ENCODE data around the gene DROSHA.
"Not testable (repeated sequence)": the region's sequence is repeated elsewhere in the genome, so short reads cannot be mapped to it uniquely, and the experiment has no call there.

DROSHA gene

DNA sequence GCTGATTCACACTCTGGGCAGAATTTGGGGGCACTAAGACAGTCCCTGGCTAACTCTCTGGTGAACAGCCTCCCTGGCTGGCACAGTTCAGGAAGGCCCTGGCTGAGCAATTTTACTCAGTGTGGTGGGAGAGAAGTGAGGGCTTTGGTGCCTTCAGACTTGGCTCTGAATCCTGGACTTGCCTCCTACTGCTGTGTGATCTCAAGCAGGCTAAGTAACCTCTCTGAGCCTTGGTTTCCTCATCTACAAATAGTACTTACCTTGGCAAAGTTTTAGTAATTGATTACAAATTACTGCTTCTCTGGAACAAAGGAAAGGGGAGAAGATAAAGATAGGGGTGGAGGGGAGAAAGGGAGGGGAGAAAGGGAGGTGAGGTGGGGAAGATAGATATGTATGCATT, 153.8 kb downstream of the DROSHA start:
- DNase-seq, result no peak

GRCh38 chr5:31377274-31377946, 154.5 kb downstream of the DROSHA start:
- DNase-seq, result no peak

GRCh38 chr5:31375999-31376720, 155.7 kb downstream of the DROSHA start:
- no peak for DNase-seq

- DNase-seq, result no peak
These were observed 159.8 kb downstream of the DROSHA start for GRCh38 chr5:31372124-31372523.

DNA sequence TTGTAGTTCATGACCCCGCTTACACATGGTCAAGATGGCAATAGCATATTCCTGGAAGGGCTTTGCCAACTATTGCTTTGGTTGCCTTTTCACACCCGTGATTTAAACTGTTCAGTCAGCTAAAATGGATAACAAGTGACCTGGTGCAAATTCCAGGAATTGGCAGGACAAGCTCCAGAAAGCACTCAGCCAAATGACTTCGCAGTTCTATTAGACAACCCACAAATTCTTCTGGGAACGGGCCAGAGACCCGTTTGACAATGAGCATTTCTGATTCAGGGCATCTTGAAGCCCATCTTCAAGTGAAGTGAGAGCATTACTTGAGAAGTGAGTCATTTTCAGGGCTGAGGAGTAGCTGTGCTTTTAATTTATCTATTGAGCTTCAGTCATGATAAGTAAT, 165.0 kb downstream of the DROSHA start:
- no peak for DNase-seq

GRCh38 chr5:31365776-31366175, 166.1 kb downstream of the DROSHA start:
- DNase-seq, result no peak

GRCh38 chr5:31364881-31365636, 166.8 kb downstream of the DROSHA start:
- DNase-seq, result no peak

- DNase-seq, result no peak
These were observed 168.8 kb downstream of the DROSHA start for GRCh38 chr5:31362931-31363568.

- DNase-seq, result no peak
These were observed 169.4 kb downstream of the DROSHA start for GRCh38 chr5:31362529-31362900.

DNA sequence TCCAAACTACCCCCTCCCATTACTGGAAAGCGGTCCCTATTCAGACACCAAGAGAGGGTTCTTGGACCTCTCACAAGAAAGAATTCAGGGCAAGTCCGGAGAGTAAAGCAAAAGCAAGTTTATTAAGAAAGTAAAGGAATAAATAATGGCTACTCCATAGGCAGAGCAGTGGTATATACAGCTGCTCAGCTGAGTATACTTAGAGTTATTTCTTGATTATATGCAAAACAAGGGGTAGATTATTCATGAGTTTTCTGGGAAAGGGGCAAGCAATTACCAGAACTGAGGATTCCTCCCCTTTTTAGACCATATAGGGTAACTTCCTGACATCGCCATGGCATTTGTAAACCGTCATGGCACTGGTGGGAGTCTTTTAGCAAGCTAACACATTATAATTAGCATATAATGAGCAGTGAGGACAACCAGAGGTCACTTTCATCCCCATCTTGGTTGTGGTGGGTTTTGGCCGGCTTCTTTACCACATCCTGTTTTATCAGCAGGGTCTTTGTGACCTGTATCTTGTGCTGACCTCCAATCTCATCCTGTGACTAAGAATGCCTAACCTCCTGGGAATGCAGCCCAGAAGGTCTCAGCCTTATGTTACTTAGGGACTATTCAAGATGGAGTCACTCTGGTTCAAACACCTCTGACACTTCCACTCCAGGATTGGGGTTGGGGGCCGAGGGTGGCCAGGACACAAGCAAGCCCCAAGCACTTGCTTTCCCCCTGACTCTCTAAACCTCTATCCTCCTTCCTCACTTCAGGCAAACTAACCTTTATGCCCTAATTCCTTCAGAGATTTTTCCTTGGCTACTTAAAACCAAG, 170.0 kb downstream of the DROSHA start:
- DNase-seq, result not testable (repeated sequence)

DNA sequence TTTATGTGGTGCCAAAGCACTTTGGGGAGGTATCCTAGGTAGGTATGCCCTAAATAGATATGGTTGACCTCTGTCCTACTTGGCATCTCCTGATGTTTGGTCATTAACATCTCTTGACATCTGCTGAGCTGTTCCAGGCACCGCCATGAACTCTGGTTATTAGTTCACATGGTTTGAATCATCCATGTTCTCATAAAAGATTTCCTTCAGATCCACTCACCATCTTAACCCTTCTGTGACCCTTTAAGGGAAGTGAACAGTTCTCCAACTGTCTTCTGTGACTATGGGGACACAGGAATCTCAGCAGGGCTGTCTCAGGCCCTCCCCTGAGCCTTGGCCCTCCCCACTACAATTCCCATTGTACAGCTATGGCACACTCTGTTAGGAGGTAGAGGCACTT, 170.7 kb downstream of the DROSHA start:
- no peak for DNase-seq

DNA sequence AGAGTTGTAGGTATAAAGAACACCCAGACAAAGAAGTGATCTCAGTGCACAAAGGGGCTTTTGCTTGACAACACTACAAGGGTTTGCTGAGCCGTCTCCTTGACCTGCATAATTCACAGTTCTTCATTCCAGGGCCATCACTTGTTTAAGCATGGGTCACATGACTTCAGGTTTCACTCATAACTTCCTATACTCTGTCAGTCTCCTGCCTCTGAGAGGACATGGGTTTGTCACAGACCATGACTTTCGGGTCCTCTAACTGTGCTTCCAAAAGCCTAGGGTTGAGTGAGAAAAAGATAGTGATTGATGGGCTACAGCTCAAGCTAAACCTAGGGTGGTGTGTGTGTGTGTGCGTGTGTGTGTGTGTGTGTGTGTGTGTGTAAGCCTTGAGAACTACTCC, 172.1 kb downstream of the DROSHA start:
- no peak for DNase-seq

DNA sequence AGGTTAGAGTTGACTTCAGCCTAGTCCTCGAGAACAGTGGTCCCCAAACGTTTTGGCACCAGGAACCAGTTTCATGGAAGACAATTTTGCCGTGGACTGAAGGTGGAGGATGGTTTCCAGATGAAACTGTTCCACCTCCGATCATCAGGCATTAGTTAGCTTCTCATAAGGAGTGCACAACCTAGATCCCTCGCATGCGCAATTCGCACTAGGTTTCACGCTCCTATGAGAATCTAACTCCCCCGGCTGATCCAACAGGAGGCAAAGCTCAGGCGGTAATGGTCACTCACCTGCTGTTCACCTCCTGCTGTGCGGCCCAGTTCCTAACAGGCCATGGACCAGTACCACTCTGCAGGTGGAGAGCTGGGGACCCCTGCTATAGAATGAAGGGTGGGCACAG, 174.9 kb downstream of the DROSHA start:
- no peak for DNase-seq

DNA sequence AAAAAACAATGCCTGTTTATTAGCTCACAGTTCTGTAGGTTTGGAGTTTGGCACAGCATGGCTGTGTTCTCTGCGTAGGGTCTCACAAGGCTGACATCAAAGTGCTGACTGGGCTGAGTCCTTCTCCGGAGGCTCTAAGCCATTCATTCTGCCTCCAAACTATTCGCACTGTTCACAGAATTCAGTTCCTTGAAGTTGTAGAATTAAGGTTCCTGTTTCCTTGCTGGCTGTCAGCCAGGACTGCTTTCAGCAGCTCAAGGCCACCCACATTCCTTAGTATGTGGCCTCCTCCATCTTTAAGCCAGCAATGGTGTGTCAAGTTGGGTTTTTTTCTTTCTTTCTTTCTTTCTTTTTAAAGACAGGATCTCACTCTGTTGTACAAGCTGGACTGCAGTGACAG, 176.6 kb downstream of the DROSHA start:
- no peak for DNase-seq
